NCI-H128 (cell line): ENCODE data around the gene EDNRB.
"Not testable (repeated sequence)": the region's sequence is repeated elsewhere in the genome, so short reads cannot be mapped to it uniquely, and the experiment has no call there.

Experiments
- DNase-seq: peaks from one replicate; lab custom pipeline; 2025; ENCODE audit not compliant: unreplicated experiment; lab: John Stamatoyannopoulos, UW

Gene EDNRB

DNA sequence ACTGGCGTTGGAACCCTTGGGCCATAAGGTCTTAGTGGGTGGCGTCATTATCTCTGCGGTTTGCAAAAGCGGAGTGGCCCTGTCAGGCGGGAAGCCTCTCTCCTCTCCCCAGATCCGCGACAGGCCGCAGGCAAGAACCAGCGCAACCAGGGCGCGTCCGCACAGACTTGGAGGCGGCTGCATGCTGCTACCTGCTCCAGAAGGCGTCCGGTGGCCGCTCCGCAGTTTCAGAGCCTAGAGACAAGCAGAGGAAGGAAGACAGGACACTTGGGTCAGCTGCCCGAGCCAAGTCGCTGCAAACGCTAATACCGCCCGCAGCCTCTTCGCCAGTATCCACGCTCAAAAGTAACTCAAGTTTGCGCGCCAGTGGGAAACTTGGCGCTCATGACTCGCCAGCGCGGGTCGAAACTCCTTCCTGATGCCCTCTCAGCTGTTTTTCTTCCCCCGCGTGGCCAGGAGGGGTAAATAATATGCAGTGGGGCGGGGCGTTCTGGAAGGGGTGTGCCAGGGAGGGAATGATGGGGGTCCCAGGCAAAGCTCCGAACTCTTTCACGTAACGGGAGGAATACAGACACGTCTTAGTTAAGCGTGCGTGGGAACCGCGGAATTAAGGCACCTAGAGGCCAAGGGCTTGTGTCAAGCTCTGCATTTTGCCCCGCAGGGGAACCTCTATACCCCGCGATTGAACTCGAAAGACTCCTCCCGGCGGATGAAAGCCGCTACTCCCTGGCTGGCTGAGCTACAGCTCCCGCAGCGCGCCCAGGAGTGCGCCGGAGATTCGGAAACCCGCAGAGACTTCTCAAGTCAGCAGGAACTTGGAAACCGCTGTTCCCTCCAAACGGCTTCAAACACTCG is at the start of gene EDNRB:
Gene EDNRB, minus strand, starts transcription at position 441 of the 855 bp plus-strand sequence. Its CDS starts 258 bp downstream, at position 183.
- no peak for DNase-seq

DNA sequence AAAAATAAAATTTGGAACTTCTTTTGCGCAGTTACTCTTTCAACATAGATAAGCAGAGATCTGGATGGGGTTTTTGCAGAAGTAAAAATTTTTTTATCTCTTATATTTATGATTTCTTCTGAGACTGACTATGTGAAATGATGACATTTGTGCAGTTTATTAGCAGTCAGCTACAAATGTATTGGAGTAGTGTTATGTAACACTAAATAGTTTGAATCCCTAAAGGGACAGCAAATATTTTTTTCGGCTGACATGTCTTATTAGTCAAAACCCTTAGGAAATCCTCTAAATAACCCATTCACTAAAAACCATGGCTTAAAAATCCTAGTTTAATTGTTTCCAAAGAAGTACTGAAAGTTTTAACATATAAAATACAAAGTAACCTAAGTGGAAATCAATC is 48.0 kb upstream of the EDNRB start:
- DNase-seq: no peak

DNA sequence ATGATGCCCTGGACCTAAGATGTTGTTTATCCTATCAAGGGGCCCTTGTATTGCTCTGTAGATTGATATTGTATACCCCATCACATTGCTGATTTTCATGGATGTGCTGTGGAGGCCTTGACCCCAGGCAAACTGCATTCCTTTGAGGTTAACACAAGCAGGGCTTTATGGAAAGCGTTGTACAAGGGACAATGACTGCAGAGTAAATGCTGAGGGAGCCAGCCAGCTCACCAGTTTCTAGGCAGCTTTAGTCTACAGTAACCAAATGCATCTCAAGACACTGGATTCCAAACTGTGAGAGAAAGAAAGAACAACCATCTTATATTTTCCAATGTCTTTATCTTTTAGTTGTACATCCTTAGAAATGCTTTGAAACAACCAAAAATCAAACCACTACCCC is 34.1 kb upstream of the EDNRB start:
- no peak for DNase-seq

DNA sequence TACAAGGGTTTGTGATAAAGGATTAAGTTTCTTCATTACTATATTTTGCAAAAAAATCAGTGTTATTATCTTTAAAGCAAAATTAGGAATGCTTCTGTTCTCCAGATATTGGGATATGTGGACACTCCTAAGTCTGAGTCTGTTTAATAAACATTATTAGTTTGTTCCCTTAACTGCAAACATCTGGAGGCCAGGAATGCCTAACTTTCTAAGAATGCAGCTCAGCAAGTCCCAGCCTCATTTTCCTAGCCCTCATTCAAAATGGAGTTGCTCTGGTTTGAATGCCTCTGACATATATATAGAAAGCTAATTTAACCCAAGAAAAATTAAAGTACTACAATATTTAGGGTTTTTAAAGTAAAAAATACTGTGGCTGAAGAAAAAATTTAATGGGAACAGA is 33.6 kb upstream of the EDNRB start:
- DNase-seq: no peak

DNA sequence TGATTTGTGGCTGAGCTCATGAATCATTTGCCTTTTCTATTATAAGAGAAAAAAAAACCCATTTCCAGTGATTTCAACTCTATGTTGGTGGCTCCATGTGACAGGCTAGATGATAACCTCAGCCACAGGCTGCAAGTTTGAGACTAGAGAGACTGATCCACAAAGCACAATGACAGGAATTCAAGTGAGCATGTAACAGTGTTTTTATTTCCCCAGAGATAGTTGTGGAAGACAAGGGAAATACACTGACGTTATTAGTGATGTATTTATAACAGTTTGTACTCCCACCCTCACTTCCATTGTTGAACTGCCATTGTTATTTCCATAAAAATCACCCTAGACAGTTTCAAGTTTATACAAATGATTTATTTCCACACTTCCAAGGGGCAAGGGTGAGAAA is 27.9 kb upstream of the EDNRB start:
- no peak for DNase-seq

DNA sequence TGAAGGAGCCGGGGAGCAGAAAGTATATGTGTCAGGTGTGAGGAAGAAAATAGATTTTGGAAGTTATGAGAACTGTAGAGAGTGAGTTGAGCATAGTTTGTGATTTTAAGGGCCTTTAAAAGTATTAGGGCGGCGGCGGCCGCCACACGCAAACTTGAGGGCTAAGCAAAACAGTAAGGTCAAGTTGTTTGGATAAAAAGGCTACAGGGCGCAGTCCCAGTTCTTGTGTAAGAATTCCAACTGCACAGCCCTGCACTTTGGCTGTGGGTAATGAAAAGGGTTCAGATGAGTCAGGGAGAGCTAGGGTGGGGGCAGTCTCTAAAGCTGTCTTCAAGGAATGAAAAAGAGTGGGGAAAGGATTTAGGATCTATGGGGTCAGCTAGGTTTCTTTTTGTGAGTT is 16.4 kb upstream of the EDNRB start:
- DNase-seq: not testable (repeated sequence)

DNA sequence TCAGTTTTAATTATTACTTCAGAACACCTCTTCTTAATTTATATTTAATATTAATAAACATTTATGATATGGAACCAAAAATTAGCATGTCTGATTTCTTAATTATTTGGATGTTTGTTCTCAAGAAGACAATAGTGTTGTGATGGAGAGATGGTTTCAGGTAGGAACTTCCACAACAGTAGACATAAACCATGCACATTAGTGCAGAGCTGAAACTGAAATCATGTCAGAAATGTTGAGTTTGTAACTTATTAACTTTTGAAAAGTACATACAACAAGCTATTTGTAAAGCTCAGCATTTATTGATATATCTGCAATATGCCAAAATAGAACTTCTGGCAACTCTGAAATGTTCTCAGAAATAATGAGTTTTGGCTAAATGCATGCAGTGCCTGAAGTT is 11.8 kb upstream of the EDNRB start:
- DNase-seq: no peak

DNA sequence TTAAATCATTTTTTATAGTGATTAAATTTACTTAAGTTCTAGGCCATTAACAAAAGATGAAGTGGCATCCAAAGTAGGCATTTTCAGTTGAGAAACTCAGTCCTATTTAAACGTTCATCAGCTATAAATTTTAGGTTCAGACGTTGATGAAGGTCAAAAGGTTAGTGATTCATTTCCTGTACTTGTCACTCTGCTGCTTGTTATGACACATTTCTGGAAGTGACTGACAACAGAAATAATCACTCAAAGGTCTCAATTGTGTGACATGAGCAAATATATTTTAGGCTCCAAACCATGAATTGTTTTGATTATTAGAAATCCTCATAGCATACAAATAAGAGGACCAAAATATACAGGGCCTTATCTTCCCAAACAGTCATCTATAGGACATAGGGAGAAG is 10.3 kb upstream of the EDNRB start:
- no peak for DNase-seq

DNA sequence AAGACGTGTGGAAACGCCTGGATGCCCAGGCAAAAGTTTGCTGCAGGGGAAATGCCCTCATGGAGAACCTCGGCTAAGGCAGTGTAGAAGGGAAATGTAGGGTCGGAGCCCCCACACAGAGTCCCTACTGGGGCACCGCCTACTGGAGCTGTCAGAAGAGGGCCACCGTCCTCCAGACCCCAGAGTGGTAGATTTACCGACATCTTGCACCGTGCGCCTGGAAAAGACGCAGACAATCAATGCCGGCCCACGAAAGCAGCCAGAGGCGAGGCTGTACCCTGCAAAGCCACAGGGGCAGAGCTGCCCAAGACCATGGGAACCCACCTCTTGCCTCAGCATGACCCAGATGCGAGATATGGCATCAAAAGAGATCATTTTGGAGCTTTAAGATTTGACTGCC is 7.0 kb upstream of the EDNRB start:
- no peak for DNase-seq

DNA sequence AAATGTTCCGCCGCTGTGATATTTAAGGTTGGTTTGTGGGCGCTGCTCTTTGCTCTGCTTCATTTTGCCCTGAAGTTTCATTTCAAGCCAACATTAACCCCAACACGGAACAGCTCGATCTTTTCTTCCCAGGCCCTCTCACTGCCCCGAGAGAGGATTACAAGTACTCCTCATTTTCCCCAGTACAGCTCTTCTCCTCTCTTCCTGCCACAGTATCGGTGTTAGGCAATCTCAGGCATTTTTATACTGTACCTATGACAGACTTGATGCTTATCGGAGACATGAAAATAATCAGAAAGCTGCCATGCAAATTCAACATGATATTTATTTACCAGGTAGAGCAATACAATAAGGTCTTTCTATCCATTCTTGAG is 1.3 kb upstream of the EDNRB start:
- no peak for DNase-seq

DNA sequence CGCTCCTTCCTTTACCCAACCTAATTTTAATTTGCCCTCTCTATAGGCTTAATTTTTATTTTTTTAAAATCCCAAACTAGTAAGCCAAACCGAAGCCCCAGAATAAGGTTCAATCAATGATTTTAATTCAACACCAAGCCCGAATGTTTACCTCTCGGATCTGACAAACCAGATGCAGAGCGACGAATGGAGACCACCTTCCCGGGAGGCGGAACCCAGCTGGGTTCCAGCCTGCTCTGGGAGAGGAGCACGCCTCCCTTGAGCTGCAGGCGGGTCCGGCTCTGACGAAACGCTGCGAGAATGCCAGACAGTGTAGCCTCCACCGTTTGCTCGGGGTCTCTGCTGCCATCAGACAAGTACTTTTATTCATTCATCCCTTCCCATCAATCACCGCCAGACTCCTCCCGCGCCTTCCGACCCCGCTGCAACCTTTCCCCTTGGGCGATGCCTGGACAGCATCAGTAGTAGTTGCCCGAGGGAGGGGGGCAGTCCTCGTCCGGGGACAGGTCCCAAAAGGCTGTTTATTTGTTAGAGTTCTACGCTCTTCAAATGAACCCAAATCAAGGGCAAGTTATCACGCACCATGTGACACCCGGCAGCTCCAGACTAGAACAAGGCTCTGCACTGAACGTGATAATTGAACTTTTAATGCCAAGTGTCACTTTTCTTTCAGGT is 752 bp upstream of the EDNRB start:
- no peak for DNase-seq

DNA sequence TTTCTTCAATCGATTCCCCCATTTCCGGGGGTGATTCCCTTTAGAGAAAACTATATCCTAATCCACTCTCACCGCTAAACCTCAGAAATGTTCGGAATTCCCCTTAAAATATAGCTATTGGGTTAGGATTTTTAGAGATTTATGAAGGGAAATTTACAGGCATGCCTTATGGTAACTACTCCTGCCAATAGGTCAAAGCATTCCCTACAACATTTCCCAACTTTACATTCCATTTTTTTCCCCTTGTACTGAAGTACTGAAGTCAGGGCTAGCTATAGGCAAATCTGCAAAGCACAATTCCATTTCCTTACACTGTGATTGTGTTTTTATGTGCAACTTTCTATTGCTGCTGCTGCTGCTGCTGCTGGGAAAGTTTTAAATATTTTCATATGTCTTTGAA is 2.1 kb downstream of the EDNRB start:
- DNase-seq: no peak

DNA sequence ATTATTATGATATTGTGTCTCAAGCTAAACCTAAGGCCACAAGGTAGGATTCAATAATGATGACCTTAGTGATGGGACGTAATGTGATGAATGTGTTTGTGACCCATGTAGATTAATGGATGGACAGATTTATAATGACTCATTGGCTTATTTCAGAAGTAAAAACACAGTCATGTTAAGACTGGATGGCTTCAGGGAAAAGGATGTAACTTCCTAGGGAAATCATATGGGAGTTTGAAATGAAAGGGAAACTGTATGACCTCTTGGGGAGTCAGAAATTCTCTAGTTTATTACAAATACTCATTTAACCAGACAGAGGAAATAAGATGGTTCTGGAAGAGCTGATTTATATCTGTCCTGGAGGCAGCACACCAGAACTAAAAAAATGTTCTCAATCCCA is 2.9 kb downstream of the EDNRB start:
- DNase-seq: no peak

DNA sequence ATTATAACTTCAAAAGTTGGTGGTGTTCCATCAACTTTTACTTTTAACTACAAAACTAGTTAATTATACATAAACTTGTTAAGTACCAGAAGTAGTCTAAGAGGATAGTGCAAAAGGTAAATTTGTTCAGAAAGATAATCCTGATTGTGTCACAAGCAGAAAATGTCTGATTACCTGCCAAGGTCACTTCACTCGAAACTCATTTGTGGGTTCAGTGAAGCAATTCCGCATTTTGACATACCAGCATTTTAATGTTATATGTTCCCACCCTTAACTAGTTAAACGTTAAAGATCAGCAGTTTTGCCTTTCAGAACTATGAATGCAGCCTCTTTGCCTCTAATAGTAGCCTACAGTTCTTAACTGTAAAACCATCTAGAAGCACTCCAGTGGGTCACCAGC is 5.6 kb downstream of the EDNRB start:
- no peak for DNase-seq

DNA sequence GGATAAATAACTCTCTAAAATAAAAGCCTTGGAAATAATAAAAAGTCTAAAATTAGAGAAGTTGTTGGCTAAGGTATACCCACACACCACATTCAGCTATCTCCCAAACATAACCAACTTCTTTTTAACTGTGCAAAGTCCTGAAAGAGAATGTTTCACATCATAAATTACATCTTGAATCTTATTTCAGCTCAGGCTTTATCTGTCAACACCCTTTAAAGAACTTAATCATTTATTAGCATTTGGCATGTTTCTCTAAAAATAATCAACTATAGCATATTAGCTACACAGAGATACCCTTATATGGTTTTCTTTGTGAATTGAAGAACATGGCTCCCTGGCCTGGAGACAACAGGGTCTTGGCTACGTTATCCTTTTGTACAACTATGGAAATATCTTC is 6.9 kb downstream of the EDNRB start:
- no peak for DNase-seq

DNA sequence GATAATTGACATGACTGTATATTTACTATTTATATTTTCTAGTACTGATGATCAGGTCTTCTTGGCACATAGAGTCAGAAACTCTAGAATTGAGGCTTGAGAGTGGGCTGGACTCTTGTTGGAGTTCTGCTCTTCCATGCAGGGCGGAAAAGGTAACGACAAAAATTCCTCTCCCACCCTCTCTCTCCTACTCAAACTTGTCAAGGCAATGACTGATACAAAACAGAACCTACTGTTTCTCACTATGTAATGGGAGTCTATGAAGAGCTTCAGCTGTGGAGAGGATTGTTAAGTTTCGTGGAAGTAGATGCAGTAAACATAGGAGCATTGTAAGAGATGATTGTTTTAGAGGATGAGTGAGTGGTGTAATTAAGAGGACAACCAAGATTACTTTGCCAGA is 8.8 kb downstream of the EDNRB start:
- no peak for DNase-seq

DNA sequence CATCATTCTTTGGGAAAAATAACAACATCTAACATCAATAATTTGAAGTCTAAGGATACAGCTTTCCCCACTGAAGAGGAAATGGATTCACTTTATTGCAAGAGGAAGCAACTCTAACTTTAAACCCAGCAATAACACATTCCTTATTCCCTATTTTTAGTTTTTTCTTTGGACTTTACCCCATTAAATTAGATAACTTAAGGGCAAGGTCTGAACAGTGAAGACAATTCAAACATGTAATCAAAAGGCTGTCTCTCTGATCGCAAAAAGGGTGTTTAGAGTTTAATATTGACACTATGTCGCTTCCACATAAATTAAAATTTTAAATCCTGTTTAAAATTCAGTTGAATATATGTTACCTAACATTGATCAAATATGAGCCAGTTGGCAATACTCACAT is 10.1 kb downstream of the EDNRB start:
- no peak for DNase-seq

DNA sequence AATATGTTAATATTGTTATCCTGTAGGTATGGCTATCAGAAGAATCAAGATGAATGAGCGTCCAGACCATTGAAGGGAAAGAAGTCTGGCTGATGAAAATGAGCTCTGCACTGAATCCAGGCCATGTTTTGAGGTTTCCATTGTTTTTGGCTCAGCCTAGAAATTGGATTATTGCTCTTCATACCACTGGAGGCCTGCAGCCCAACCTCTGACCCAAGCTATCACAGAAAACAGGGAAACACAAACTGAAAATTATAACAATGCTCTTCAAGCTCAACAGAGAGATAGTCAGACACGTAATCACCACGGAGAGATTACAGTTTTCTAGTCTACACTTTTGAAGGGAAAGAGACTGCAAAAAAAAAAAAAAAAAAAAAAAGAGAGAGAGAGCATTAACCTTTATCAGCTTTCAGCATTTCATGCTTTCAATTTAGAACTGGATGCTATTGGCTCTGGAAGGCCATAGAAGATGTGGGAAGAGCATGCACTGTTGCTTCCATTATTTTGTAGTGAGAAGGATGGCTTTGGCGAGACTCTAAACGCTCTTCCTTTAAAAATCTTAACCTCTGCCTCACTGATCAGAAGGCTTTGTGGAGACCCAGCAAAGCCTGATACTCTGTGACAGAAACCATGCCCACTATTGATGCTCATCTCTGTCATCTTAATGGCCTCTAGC is 10.8 kb downstream of the EDNRB start:
- no peak for DNase-seq

DNA sequence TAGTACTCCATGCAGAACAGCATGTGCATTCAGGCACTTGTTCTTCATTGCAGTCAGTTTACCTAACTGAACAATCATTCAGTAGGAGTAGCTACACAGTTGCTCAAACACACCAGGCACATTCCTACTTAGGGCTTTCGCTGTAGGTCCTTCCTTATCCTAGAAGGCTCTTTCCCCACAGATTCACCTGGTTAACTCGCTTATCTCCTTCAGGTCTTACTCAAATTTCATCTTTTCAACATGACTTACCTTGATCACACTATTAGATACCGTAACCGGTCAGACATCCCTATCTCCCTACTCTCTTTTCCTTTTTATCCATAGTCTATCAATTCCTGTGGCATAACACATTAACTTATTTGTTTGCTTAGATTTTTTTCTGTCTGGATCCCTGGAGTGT is 14.6 kb downstream of the EDNRB start:
- no peak for DNase-seq

DNA sequence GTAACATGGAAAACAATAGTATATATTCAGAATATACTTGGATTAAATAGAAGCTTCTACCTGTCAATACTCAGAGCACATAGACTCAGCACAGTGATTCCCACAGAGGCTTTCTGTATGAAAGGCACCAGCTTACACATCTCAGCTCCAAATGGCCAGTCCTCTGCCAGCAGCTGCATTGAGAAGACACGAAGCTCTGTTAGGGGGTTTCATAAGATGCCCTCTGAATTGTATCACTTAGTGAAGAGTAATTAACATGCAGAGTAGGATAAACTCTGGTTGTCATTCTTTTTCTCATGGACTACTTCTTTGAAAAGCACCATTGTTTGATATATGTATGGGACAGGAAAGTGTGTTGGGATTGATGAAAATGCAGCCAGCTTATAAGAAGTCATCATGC is 15.2 kb downstream of the EDNRB start:
- DNase-seq: no peak

DNA sequence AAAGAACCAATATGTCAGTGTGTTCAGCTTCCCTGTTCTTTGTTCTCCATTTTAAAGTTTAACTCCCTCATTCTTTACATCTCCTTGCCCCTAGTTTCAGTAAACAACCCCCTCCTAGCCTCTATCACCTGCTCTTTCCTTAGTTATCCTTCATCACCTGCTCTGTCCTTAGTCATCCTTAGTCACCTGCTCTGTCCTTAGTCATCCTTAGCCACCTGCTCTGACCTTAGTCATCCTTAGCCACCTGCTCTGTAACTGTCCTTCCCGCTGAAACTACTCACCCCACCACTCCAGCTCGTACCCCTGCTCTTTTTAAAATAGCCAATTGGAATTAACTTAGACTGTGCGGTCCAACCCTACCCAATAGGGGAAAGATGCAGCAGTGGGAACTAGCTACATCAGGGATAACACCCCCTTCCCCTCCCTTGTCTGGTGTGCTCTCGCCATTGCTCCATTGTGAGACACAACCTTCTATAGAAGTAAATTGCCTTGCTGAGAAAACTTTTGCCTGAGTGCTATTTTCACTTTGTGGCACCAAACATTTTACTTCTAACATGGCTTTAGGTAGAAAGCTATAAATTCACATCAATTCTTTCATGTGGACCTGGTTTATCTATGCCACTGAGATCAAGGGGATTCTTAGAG is 16.2 kb downstream of the EDNRB start:
- DNase-seq: no peak

DNA sequence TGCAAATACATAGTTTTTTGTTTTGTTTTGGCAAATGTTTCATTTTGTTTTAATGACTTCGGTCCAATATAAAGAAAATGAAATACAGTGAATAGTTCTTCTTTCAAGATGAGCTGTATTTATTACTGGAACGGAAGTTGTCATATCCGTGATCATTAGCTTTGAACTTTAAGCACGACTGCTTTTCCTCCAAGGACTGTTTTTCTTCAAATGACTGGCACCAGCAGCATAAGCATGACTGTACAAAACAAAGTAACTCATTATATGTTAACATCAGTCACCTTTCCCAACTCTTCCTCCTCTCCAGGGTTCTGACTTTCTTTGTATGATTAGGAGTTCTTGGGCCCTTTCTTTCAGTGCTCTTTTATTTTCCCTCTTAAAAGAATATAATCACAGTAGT is 20.5 kb downstream of the EDNRB start:
- no peak for DNase-seq
